PFSK-1 (cell line): Measurements from ENCODE around the gene CRB1.

Source experiments
- FOXP2 ChIP-seq: optimal IDR thresholded peaks from 2 replicates; pipeline ENCODE3; 2011; ENCODE audit warnings: borderline replicate concordance, control low read depth, inconsistent platforms; ENCODE audit not compliant: insufficient read depth; ENCODE audit errors: extremely low read length, extremely low read depth
- POLR2AphosphoS5 ChIP-seq: IDR thresholded peaks from 2 replicates; pipeline ENCODE4 v1.6.1; 2012; ENCODE audit warnings: low read depth, mild to moderate bottlenecking, control low read depth, low read length, moderate library complexity
- SIN3A ChIP-seq: IDR thresholded peaks from 2 replicates; pipeline ENCODE4 v1.6.1; 2012; ENCODE audit warnings: mild to moderate bottlenecking, low read length, moderate library complexity, borderline replicate concordance; ENCODE audit not compliant: insufficient read depth
- TAF1 ChIP-seq: IDR thresholded peaks from 2 replicates; pipeline ENCODE4 v1.6.1; 2012; ENCODE audit warnings: low read length, control low read depth, borderline replicate concordance; ENCODE audit not compliant: insufficient read depth
- TF ChIP-seq, protein P1 (sequence below), 2 experiments: IDR thresholded peaks; 2 replicates each; pipeline versions ENCODE4 v1.6.1 to v1.8.0; 2011 to 2012; ENCODE audit warnings: low read depth in 2 of 2, low read length in 2 of 2, control low read depth in 1 of 2, inconsistent platforms in 1 of 2, mild to moderate bottlenecking in 1 of 2, moderate library complexity in 1 of 2; ENCODE audit not compliant: insufficient read depth in 1 of 2

CRB1 gene

DNA sequence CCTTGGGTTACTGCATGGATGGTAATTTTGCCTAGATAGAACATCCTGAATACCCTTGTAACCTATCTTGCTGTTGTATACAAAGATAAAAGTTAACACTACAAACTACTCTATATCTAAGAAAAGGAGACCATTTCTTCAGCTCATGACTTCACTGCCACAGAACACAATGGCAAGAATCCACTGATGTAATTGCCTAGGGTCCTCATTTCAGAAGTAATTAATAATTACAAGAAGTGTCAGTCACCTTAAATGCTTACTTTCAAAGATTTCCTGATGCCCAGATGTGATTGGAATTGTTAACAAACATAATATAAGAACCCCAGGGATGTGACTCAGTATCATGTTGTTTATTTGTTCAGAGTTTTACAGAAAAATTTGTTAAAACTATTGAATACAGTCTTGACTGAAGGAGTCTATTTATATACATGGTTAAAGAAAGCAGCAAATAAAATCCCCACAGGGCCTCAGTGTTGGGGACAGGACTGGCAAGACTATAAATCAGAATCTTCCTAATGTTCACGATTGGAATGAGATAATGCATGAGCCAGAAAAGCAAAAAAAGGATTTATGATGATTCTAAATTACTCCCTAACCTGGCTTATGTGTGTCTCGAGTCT, 83.9 kb downstream of the CRB1 start:
- TF ChIP-seq, protein P1, sequence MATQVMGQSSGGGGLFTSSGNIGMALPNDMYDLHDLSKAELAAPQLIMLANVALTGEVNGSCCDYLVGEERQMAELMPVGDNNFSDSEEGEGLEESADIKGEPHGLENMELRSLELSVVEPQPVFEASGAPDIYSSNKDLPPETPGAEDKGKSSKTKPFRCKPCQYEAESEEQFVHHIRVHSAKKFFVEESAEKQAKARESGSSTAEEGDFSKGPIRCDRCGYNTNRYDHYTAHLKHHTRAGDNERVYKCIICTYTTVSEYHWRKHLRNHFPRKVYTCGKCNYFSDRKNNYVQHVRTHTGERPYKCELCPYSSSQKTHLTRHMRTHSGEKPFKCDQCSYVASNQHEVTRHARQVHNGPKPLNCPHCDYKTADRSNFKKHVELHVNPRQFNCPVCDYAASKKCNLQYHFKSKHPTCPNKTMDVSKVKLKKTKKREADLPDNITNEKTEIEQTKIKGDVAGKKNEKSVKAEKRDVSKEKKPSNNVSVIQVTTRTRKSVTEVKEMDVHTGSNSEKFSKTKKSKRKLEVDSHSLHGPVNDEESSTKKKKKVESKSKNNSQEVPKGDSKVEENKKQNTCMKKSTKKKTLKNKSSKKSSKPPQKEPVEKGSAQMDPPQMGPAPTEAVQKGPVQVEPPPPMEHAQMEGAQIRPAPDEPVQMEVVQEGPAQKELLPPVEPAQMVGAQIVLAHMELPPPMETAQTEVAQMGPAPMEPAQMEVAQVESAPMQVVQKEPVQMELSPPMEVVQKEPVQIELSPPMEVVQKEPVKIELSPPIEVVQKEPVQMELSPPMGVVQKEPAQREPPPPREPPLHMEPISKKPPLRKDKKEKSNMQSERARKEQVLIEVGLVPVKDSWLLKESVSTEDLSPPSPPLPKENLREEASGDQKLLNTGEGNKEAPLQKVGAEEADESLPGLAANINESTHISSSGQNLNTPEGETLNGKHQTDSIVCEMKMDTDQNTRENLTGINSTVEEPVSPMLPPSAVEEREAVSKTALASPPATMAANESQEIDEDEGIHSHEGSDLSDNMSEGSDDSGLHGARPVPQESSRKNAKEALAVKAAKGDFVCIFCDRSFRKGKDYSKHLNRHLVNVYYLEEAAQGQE (IDR thresholded peaks at IDR 0.05; ENCODE audit: insufficient read depth in 1 of 2, low read depth in 2 of 2, low read length in 2 of 2): no peak
- TF ChIP-seq POLR2AphosphoS5 (no peak), SIN3A (no peak), FOXP2 (no peak), TAF1 (no peak)

DNA sequence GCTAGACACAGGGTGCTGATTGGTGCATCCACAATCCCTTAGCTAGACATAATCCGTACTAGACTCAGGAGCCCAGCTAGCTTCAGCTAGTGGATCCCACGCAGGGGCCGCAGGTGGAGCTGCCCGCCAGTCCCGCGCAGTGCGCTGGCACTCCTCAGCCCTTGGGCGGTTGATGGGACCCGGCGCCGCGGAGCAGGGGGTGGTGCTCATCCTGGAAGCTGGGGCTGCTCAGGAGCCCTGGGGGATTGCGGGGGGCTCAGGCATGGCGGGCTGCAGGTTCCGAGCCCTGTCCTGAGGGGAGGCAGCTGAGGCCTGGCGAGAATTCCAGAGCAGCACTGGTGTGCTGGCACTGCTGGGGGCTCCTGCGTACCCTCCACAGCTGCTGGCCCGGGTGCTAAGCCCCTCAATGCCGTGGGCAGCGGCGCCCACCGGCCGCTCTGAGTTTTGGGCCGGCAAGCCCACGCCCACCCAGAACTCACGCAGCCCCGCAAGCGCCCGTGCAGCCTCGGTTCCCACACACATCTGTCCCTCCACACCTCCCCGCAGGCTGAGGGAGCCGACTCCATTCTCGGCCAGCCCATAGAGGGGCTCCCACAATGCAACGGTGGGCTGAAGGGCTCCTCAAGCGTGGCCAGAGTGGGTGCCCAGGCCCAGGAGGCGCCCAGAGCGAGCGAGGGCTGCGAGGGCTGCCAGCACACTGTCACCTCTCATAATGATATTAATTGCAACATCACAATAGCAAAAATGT, 87.4 kb downstream of the CRB1 start:
- TF ChIP-seq, protein P1 (IDR thresholded peaks at IDR 0.05; ENCODE audit: insufficient read depth in 1 of 2, low read depth in 2 of 2, low read length in 2 of 2): no peak
- TF ChIP-seq TAF1 (no peak), POLR2AphosphoS5 (no peak), FOXP2 (no peak), SIN3A (no peak)

DNA sequence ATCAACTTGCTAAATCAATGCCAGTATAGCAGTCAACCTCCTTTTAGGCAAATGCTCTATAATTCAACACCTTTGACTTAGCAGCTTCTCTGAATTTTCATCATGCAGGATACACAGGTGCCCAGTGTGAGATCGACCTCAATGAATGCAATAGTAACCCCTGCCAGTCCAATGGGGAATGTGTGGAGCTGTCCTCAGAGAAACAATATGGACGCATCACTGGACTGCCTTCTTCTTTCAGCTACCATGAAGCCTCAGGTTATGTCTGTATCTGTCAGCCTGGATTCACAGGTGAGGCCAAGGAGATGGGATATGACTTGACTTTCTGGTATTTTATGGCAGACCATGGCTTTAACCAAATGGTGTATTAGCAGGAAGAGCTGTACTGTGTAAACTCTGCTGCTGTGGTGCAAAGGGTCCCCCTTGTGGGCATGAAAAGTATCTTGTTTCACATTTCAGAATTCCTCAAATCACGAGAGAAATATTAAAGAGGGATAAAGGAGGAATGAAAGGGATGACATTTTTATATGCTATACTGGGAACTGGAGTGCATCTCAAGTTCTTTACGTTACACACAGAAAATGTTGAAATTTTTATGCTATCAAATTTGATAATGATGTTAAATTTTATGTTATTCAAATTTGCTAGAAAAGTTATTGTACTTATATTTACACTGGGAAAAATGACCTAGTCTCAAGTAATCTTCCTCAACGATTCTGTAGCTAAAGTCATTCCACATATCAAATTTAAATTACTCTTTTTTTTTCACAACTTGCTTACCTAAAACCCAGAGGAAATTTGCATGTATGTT, 88.9 kb downstream of the CRB1 start:
- TF ChIP-seq POLR2AphosphoS5: no peak
- TF ChIP-seq, protein P1 (IDR thresholded peaks at IDR 0.05; ENCODE audit: insufficient read depth in 1 of 2, low read depth in 2 of 2, low read length in 2 of 2): no peak
- no peak for TF ChIP-seq SIN3A
- TF ChIP-seq TAF1: no peak
- TF ChIP-seq FOXP2: no peak

DNA sequence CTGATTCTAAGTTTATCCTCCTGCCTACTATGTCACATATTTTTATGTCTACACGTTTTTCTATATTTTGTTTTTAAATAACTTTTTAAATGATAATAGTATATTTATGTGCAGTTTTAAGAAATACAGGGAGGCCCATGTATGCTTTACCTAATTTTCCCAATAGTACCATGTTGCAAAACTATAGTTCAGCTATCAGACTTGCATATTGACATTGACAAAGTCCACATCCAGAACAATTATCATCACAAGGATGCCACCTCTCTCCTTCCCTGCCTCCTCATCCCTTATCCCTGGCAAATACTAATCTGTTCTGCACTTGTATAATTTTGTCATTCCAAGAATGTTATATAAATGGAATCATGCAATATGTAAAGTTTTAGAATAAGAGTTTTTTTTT, 90.9 kb downstream of the CRB1 start:
- TF ChIP-seq TAF1 (no peak), FOXP2 (no peak)
- TF ChIP-seq, protein P1 (IDR thresholded peaks at IDR 0.05; ENCODE audit: insufficient read depth in 1 of 2, low read depth in 2 of 2, low read length in 2 of 2): no peak
